Medulla oblongata (tissue), 1 donor: ENCODE results near the gene CATSPERD.
"Not testable (repeated sequence)": the region's sequence is repeated elsewhere in the genome, so short reads cannot be mapped to it uniquely, and the experiment has no call there.

Experiments used
- DNase-seq: peaks from one replicate; pipeline ENCODE4 v3.0.0-alpha.2; 2015; ENCODE audit errors: extremely low spot score

Gene CATSPERD

GRCh38 chr19:5742051-5742450 is 21.6 kb downstream of the CATSPERD start:
- DNase-seq = no peak

GRCh38 chr19:5743630-5744029 is 23.2 kb downstream of the CATSPERD start:
- no peak for DNase-seq

- not testable (repeated sequence) for DNase-seq
These were observed 24.6 kb downstream of the CATSPERD start for GRCh38 chr19:5744999-5745398.

- not testable (repeated sequence) for DNase-seq
These were observed 28.5 kb downstream of the CATSPERD start for GRCh38 chr19:5748920-5749319.

GRCh38 chr19:5749505-5749904 is 29.1 kb downstream of the CATSPERD start:
- DNase-seq = no peak

- DNase-seq = no peak
These were observed 31.3 kb downstream of the CATSPERD start for GRCh38 chr19:5751709-5752108.

GRCh38 chr19:5753743-5754142 is 33.3 kb downstream of the CATSPERD start:
- no peak for DNase-seq

GRCh38 chr19:5762608-5763217 is 42.3 kb downstream of the CATSPERD start:
- DNase-seq = no peak

GRCh38 chr19:5765220-5765619 is 44.8 kb downstream of the CATSPERD start:
- DNase-seq = no peak

- DNase-seq = no peak
These were observed 47.5 kb downstream of the CATSPERD start for GRCh38 chr19:5767949-5768348.

GRCh38 chr19:5772416-5772815 is 52.0 kb downstream of the CATSPERD start:
- no peak for DNase-seq

GRCh38 chr19:5773276-5773675 is 52.8 kb downstream of the CATSPERD start:
- no peak for DNase-seq

- DNase-seq = no peak
These were observed 54.5 kb downstream of the CATSPERD start for GRCh38 chr19:5774921-5775320.

GRCh38 chr19:5775668-5776309 is 55.4 kb downstream of the CATSPERD start:
- DNase-seq = no peak

- DNase-seq = no peak
These were observed 58.0 kb downstream of the CATSPERD start for GRCh38 chr19:5778402-5778801.

- not testable (repeated sequence) for DNase-seq
These were observed 60.5 kb downstream of the CATSPERD start for GRCh38 chr19:5780916-5781315.

- no peak for DNase-seq
These were observed 61.9 kb downstream of the CATSPERD start for GRCh38 chr19:5782322-5782721.

- DNase-seq = no peak
These were observed 62.8 kb downstream of the CATSPERD start for GRCh38 chr19:5782945-5783919.

GRCh38 chr19:5784581-5785147 is 64.2 kb downstream of the CATSPERD start, which contains the start of gene PRR22:
Gene PRR22 (minus strand): TSS chr19:5784746. CDS start chr19:5784660, 86 bp downstream.
- DNase-seq = no peak

- DNase-seq = no peak
These were observed 65.0 kb downstream of the CATSPERD start for GRCh38 chr19:5785423-5785822.

- DNase-seq = no peak
These were observed 66.4 kb downstream of the CATSPERD start for GRCh38 chr19:5786593-5787408.
